A549 (cell line): ENCODE results near the gene KCNA10.

Experiments used
- TF ChIP-seq, protein P1 (sequence below): fragments of 250-450 bp; sonication (Bioruptor Pico); IDR thresholded peaks from 2 replicates; pipeline ENCODE4 v1.5.0; 2021; ENCODE audit warnings: mild to moderate bottlenecking, moderate library complexity, borderline replicate concordance
- TF ChIP-seq, protein P2 (sequence below): fragments of >200 bp; sonication (Bioruptor Twin); formaldehyde crosslinking; IDR thresholded peaks from 3 replicates; pipeline ENCODE4 v1.5.1; 2016

DNA sequence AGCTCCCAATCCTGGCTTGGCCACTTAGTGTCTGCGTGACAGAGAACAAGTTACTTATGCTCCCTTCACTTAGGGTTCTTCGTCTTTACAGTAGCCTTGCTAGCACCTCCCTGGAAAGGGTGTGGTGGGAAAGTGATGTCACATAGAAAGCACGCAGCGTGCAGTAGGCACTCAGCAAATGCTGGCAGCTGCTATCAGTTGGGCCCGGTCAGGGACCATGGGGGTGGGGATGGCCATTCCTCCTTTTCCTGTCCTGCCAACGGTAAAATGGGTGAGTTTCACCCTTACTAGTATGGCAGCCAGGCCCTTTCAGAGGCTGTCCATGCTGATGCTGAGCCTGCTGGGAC, 6.2 kb upstream of the KCNA10 start:
- TF ChIP-seq, protein P1, sequence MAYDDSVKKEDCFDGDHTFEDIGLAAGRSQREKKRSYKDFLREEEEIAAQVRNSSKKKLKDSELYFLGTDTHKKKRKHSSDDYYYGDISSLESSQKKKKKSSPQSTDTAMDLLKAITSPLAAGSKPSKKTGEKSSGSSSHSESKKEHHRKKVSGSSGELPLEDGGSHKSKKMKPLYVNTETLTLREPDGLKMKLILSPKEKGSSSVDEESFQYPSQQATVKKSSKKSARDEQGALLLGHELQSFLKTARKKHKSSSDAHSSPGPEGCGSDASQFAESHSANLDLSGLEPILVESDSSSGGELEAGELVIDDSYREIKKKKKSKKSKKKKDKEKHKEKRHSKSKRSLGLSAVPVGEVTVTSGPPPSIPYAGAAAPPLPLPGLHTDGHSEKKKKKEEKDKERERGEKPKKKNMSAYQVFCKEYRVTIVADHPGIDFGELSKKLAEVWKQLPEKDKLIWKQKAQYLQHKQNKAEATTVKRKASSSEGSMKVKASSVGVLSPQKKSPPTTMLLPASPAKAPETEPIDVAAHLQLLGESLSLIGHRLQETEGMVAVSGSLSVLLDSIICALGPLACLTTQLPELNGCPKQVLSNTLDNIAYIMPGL (CRISPR knock-in tag) = no peak
- TF ChIP-seq, protein P2, sequence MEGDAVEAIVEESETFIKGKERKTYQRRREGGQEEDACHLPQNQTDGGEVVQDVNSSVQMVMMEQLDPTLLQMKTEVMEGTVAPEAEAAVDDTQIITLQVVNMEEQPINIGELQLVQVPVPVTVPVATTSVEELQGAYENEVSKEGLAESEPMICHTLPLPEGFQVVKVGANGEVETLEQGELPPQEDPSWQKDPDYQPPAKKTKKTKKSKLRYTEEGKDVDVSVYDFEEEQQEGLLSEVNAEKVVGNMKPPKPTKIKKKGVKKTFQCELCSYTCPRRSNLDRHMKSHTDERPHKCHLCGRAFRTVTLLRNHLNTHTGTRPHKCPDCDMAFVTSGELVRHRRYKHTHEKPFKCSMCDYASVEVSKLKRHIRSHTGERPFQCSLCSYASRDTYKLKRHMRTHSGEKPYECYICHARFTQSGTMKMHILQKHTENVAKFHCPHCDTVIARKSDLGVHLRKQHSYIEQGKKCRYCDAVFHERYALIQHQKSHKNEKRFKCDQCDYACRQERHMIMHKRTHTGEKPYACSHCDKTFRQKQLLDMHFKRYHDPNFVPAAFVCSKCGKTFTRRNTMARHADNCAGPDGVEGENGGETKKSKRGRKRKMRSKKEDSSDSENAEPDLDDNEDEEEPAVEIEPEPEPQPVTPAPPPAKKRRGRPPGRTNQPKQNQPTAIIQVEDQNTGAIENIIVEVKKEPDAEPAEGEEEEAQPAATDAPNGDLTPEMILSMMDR = no peak
